HCEC 1CT (cell line): Measurements from ENCODE around the gene SORCS2.
"Not testable (repeated sequence)": the region's sequence is repeated elsewhere in the genome, so short reads cannot be mapped to it uniquely, and the experiment has no call there.

Source experiments
- DNase-seq: peaks from one replicate; pipeline ENCODE4 v3.0.0-alpha.2; 2017

SORCS2 gene

DNA sequence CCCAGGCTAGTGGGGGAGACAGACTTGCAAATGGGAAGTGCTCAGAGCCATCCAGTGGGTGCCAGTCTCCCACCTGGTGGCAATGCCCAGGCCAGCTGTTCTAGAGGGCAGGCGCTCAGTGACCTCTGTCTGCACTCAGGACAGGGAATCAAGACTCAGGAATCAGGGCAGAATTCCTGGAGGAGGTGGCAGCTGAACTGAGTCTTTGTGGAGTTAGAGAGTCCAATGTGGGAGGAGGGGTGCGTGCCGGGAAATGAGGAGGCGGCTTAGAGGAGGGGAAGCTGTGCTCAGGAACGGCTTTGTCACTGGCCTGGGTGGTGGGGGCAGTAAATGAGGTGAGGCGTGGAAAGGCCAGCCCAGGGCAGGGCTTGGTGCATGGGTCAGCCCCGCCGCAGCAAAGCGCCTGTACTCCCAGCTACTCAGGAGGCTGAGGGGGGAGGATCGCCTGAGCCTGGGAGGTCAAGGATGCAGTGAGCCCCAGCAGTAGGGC is 31.3 kb upstream of the SORCS2 start:
- no peak for DNase-seq

GRCh38 chr4:7161721-7162214 is 30.6 kb upstream of the SORCS2 start:
- no peak for DNase-seq

DNA sequence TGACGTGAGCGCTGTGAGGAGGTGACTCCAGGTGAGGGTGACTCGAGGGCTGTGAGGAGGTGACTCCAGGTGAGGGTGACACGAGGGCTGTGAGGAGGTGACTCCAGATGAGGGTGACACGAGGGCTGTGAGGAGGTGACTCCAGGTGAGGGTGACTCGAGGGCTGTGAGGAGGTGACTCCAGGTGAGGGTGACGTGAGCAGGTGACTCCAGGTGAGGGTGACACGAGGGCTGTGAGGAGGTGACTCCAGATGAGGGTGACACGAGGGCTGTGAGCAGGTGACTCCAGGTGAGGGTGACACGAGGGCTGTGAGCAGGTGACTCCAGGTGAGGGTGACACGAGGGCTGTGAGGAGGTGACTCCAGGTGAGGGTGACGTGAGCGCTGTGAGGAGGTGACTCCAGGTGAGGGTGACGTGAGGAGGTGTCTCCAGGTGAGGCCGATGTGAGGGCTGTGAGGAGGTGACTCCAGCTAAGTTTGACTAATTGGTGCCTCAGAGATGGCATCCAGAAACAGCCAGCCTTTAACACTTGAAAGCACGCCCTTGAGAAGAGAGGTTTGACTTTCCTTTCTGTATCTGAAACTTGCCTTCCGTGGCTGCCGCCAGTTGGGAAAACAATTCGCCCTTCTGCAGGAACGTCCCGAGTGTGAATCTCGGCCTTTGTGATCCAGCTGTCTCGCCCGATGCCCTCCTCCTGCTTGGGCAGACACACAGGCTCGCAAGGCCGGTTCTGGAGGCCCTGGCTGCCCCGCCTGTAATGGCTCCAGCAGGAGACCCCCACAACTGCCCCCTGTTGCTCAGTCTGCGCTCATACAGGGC is 27.1 kb upstream of the SORCS2 start:
- DNase-seq = not testable (repeated sequence)

GRCh38 chr4:7165874-7166201 is 26.5 kb upstream of the SORCS2 start:
- no peak for DNase-seq

GRCh38 chr4:7166237-7166636 is 26.1 kb upstream of the SORCS2 start:
- no peak for DNase-seq

GRCh38 chr4:7166981-7167700 is 25.2 kb upstream of the SORCS2 start:
- no peak for DNase-seq

- DNase-seq = no peak
Observed at GRCh38 chr4:7167706-7168105, 24.6 kb upstream of the SORCS2 start.

- DNase-seq = no peak
Observed at GRCh38 chr4:7168106-7168505, 24.2 kb upstream of the SORCS2 start.

- no peak for DNase-seq
Observed at GRCh38 chr4:7169134-7169533, 23.2 kb upstream of the SORCS2 start.

- no peak for DNase-seq
Observed at GRCh38 chr4:7170012-7170411, 22.3 kb upstream of the SORCS2 start.

GRCh38 chr4:7171191-7171900 is 21.0 kb upstream of the SORCS2 start:
- no peak for DNase-seq

DNA sequence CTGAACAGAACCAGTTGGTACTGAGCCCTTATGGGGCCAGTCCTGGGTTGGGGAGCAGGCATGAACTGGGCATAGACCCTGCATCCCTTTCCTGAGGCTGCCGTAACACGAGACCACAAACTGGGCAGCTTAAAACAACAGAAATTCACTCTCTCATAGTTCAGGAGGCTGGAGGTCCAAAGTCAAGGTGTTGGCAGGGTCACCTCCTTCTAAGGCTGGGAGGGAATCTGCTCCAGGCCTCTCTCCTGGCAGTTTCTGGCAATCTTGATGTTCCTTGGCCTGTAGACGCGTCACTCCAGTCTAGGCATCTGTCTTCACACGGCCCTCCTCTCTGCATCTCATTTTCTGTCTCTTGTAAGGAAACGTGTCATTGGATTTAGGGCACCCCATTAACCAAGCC is 19.8 kb upstream of the SORCS2 start:
- no peak for DNase-seq

- DNase-seq = no peak
Observed at GRCh38 chr4:7172946-7173345, 19.4 kb upstream of the SORCS2 start.

- no peak for DNase-seq
Observed at GRCh38 chr4:7173841-7174449, 18.4 kb upstream of the SORCS2 start.

DNA sequence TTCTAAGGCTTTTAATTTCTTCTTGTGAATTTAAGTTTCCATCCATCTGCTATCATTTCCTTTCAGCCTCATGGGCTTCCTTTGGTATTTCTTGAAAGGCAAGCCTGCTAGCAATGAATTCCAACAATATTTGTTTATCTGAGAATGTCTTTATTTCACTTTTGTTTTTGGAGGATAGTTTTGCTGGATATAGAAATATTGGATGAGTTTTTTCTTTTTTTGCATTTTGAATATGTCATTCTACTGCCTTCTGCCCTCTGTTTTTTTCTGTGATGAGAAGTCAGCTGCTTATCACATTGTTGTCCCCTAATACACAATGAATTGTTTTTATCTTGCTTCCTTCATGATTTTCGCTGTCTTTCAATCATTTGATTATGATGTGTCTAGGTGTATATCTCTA is 13.2 kb upstream of the SORCS2 start:
- DNase-seq = no peak

GRCh38 chr4:7180938-7181337 is 11.4 kb upstream of the SORCS2 start:
- no peak for DNase-seq

DNA sequence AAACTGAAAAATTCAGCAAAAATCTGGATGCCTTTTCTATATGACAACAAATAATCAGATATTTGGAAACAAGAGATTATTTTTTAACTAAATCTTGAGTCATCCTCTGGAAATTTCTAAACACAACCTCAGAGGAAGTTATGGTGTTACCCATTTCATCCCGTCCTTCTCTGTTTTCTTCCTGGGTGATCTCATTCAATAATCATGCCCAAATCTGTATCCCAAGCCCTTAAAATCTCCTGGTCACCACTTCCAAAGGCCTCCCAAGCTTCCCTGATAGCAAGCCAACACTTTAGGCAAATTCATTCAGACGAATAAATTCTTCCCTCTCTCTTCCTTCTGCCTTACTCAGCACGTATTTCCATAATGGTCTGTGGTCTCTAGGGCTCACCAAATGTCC is 9.7 kb upstream of the SORCS2 start:
- no peak for DNase-seq

DNA sequence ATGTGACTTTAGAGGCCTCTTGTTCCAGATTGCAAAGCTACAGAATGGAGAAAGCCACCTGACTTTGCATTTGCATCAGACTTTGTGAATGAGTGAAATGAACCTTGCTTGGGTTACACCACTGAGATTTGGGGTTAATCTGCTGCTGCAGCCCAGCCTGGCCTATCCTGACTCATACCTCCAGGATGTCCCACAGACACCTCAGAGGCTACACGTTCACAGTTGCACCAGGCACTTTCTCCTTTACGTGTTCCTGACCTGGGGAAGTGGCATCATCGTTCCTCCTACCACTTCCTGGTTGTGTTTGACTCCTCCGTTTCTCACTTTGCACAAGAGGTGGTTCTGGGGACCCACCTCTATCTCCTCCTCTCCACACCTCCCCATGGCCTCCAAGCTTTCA is 9.2 kb upstream of the SORCS2 start:
- DNase-seq = no peak

GRCh38 chr4:7183780-7184460 is 8.4 kb upstream of the SORCS2 start:
- DNase-seq = no peak

DNA sequence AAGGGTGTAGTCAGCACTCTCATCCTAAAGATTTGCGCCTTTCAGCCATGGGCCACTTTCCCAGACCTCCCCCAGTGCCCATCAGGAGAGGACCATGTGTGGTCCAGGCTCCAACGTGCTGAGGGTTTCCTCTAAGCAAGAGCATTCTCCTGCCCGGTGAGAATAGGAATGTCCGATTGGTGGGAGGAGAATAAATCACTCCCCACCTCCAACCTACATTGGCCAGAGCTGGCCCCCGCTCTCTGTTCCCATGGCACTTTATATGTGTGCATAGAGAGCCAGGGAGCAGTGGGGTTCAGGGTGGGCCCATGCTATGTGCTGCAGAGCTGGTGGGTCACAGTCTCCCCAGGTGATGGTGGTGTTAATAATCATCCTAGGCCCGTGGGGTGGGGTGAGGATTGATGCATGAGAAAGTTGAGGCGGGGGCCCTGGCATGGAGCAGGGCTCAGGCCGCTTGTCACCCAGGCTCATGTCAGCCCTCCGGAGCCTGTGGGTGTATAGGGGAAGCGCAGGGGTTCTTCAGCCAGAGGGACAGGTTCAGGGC is 6.8 kb upstream of the SORCS2 start:
- no peak for DNase-seq

GRCh38 chr4:7186031-7186430 is 6.3 kb upstream of the SORCS2 start:
- DNase-seq = no peak

DNA sequence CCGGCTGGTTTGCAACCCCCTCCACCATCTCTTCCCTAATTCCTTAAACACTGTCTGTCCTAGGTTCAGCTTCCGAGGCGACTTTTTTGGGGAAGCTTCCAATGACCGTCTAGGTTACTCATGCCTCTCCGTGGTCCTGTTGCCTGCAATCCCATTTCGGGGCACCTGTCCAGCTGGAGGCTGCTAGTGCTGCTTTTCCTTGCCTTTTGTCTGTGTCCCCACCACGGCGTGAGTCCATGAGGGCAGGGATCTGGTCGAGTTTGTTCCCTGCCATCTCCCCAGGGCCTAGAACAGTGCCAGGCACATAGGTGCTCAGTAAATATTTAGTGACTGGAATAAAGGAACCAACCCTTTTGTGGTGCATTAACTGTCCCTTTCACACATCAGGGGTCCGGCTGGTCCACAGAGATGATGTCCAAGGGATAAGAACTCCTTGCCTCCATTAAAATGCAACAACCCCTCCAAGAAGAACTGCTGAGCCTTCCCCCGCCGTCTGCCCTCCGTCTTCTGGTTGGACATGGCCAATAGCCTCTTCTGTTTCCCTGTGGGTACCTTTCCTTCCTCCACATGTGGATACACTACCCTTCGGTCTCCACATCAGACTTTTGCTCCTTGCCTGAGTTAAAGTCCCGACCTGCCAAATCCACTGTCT is 5.7 kb upstream of the SORCS2 start:
- no peak for DNase-seq
